Panc1 (cell line): ENCODE results near the gene AMZ1.
"Not testable (repeated sequence)": the region's sequence is repeated elsewhere in the genome, so short reads cannot be mapped to it uniquely, and the experiment has no call there.

ENCODE experiments used
- POLR2AphosphoS5 ChIP-seq: IDR thresholded peaks from 2 replicates; pipeline ENCODE4 v1.6.1; 2012; ENCODE audit warnings: mild to moderate bottlenecking, low read depth, low read length, moderate library complexity
- REST ChIP-seq, 2 experiments: IDR thresholded peaks; 2 replicates each; pipeline ENCODE4 v1.6.1; 2011 to 2012; ENCODE audit warnings: low read depth in 2 of 2, control low read depth in 1 of 2, low read length in 1 of 2, mild to moderate bottlenecking in 1 of 2, moderate library complexity in 1 of 2; ENCODE audit not compliant: insufficient read depth in 1 of 2
- SIN3A ChIP-seq: IDR thresholded peaks from 2 replicates; pipeline ENCODE4 v1.6.1; 2012; ENCODE audit warnings: low read depth, mild to moderate bottlenecking, low read length, moderate library complexity, borderline replicate concordance; ENCODE audit not compliant: insufficient read depth
- TCF7L2 ChIP-seq: IDR thresholded peaks from 2 replicates; pipeline ENCODE4 v1.6.1; 2011; ENCODE audit warnings: mild to moderate bottlenecking, low read depth, low read length, inconsistent platforms
- TF ChIP-seq, protein P1 (sequence below): fragments of 450-650 bp; IDR thresholded peaks from 2 replicates; pipeline ENCODE4 v1.5.1; 2017; ENCODE audit warnings: mild to moderate bottlenecking

- TF ChIP-seq POLR2AphosphoS5; REST (IDR thresholded peaks at IDR 0.05; ENCODE audit: insufficient read depth in 1 of 2, low read depth in 2 of 2, low read length in 1 of 2); SIN3A; TCF7L2: not testable (repeated sequence)
- TF ChIP-seq, protein P1, sequence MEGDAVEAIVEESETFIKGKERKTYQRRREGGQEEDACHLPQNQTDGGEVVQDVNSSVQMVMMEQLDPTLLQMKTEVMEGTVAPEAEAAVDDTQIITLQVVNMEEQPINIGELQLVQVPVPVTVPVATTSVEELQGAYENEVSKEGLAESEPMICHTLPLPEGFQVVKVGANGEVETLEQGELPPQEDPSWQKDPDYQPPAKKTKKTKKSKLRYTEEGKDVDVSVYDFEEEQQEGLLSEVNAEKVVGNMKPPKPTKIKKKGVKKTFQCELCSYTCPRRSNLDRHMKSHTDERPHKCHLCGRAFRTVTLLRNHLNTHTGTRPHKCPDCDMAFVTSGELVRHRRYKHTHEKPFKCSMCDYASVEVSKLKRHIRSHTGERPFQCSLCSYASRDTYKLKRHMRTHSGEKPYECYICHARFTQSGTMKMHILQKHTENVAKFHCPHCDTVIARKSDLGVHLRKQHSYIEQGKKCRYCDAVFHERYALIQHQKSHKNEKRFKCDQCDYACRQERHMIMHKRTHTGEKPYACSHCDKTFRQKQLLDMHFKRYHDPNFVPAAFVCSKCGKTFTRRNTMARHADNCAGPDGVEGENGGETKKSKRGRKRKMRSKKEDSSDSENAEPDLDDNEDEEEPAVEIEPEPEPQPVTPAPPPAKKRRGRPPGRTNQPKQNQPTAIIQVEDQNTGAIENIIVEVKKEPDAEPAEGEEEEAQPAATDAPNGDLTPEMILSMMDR, result not testable (repeated sequence)
Measured at GRCh38 chr7:2691932-2692439, 4.0 kb downstream of the AMZ1 start.
